Loucy (cell line): Measurements from ENCODE around the gene DNM3.

ENCODE experiments used
- H2AFZ ChIP-seq: fragments of 200-600 bp; sonication (generic); 2 replicates; pipeline ENCODE4 v1.6.0; 2016; ENCODE audit warnings: antibody characterized with exemption, mild to moderate bottlenecking, low read length, moderate library complexity
- H3F3A ChIP-seq: fragments of 200-600 bp; 2 replicates; pipeline ENCODE4 v1.6.0; 2016; ENCODE audit warnings: antibody characterized with exemption, low read depth, mild to moderate bottlenecking
- H3K27me3 ChIP-seq: fragments of 200-600 bp; sonication (generic); 2 replicates; pipeline ENCODE4 v1.6.1; 2014; ENCODE audit warnings: low read length, mild to moderate bottlenecking; ENCODE audit not compliant: insufficient read depth, poor library complexity, severe bottlenecking
- H3K36me3 ChIP-seq: fragments of 200-600 bp; sonication (generic); 2 replicates; pipeline ENCODE4 v1.6.1; 2016; ENCODE audit warnings: low read length; ENCODE audit not compliant: insufficient read depth
- H3K4me1 ChIP-seq: fragments of 200-600 bp; sonication (generic); 2 replicates; pipeline ENCODE4 v1.5.1; 2014; ENCODE audit warnings: low read length, mild to moderate bottlenecking; ENCODE audit not compliant: insufficient read depth, poor library complexity, severe bottlenecking
- H3K4me2 ChIP-seq: fragments of 200-600 bp; sonication (generic); 2 replicates; pipeline ENCODE4 v1.6.0; 2014; ENCODE audit warnings: antibody characterized with exemption, low read length, low read depth, mild to moderate bottlenecking; ENCODE audit not compliant: poor library complexity, severe bottlenecking
- H3K4me3 ChIP-seq: fragments of 200-600 bp; sonication (generic); 2 replicates; pipeline ENCODE4 v1.5.1; 2014; ENCODE audit warnings: low read length, mild to moderate bottlenecking, mixed read lengths; ENCODE audit not compliant: poor library complexity, severe bottlenecking
- H3K79me2 ChIP-seq: fragments of 200-600 bp; sonication (generic); 2 replicates; pipeline ENCODE4 v1.6.1; 2014; ENCODE audit warnings: low read length; ENCODE audit not compliant: insufficient read depth
- H3K9ac ChIP-seq: fragments of 200-600 bp; sonication (generic); 2 replicates; pipeline ENCODE4 v1.6.0; 2014; ENCODE audit warnings: mild to moderate bottlenecking, low read depth, low read length, moderate library complexity; ENCODE audit not compliant: poor library complexity, severe bottlenecking
- H3K9me2 ChIP-seq: fragments of 200-600 bp; sonication (generic); replicated peaks from 2 replicates; pipeline ENCODE4 v1.6.1; 2016; ENCODE audit warnings: low read depth, low read length, mixed read lengths
- H3K9me3 ChIP-seq: fragments of 200-600 bp; sonication (generic); 2 replicates; pipeline ENCODE4 v1.6.1; 2014; ENCODE audit warnings: mild to moderate bottlenecking, antibody characterized with exemption, low read length, low read depth; ENCODE audit not compliant: insufficient read depth
- H4K20me1 ChIP-seq: fragments of 200-600 bp; sonication (generic); 2 replicates; pipeline ENCODE4 v1.6.0; 2014; ENCODE audit warnings: antibody characterized with exemption, low read length, mild to moderate bottlenecking; ENCODE audit not compliant: insufficient read depth, poor library complexity, severe bottlenecking
- CTCF ChIP-seq: fragments of 200-600 bp; sonication (generic); conservative IDR thresholded peaks from 2 replicates; pipeline ENCODE4 v1.5.1; 2014; ENCODE audit warnings: mild to moderate bottlenecking, antibody characterized with exemption, low read length
- EZH2phosphoT487 ChIP-seq: fragments of 200-600 bp; IDR thresholded peaks from 2 replicates; pipeline ENCODE4 v1.6.1; 2018; ENCODE audit warnings: antibody characterized with exemption, mild to moderate bottlenecking, moderate library complexity, borderline replicate concordance

DNM3 gene

GRCh38 chr1:172148707-172149106 is 307.4 kb downstream of the DNM3 start:
- no peak overlapping the region for H3K9ac ChIP-seq
- H2AFZ ChIP-seq, result no peak overlapping the region
- H3K79me2 ChIP-seq, result no peaks in the 10 kb centered on the region
- peaks cover 30% of the 10 kb centered on the region for H3K4me1 ChIP-seq
- no peaks in the 10 kb centered on the region for H3F3A ChIP-seq
- H3K4me2 ChIP-seq, result no peak overlapping the region
- H3K27me3 ChIP-seq, result no peaks in the 10 kb centered on the region
- H4K20me1 ChIP-seq, result no peaks in the 10 kb centered on the region
- TF ChIP-seq EZH2phosphoT487, result no peak
- TF ChIP-seq CTCF, result no peak
- H3K4me3 ChIP-seq, result no peak overlapping the region
- no peaks in the 10 kb centered on the region for H3K36me3 ChIP-seq
- H3K9me3 ChIP-seq, result no peaks in the 10 kb centered on the region
- H3K9me2 ChIP-seq, result no peaks in the 10 kb centered on the region

- no peaks in the 10 kb centered on the region for H3K27me3 ChIP-seq
- TF ChIP-seq EZH2phosphoT487 (no peak), CTCF (no peak)
- no peak overlapping the region for H3K4me2 ChIP-seq
- no peaks in the 10 kb centered on the region for H3F3A ChIP-seq
- peaks cover 28% of the 10 kb centered on the region for H3K4me1 ChIP-seq
- no peaks in the 10 kb centered on the region for H3K79me2 ChIP-seq
- H3K36me3 ChIP-seq, result no peaks in the 10 kb centered on the region
- no peaks in the 10 kb centered on the region for H3K9me2 ChIP-seq
- no peak overlapping the region for H3K4me3 ChIP-seq
- H4K20me1 ChIP-seq, result no peaks in the 10 kb centered on the region
- H3K9ac ChIP-seq, result no peak overlapping the region
- no peaks in the 10 kb centered on the region for H3K9me3 ChIP-seq
- no peak overlapping the region for H2AFZ ChIP-seq
These were observed 308.0 kb downstream of the DNM3 start for GRCh38 chr1:172149346-172149745.

GRCh38 chr1:172154551-172154950 is 313.3 kb downstream of the DNM3 start:
- Histone ChIP-seq H3K27me3 (no peaks in the 10 kb centered on the region), H3K4me3 (no peak overlapping the region), H3F3A (no peaks in the 10 kb centered on the region), H3K9me2 (no peaks in the 10 kb centered on the region), H3K36me3 (no peaks in the 10 kb centered on the region), H3K9me3 (no peaks in the 10 kb centered on the region), H3K9ac (no peak overlapping the region), H3K79me2 (no peaks in the 10 kb centered on the region), H3K4me2 (peak overlapping the region; percentile 19), H4K20me1 (no peaks in the 10 kb centered on the region), H2AFZ (peak overlapping the region; percentile 28), H3K4me1 (peaks cover 9% of the 10 kb centered on the region)
- TF ChIP-seq CTCF, result no peak
- no peak for TF ChIP-seq EZH2phosphoT487
